Activated CD4-positive, alpha-beta T cell treated with anti-CD3 and anti-CD28 coated beads, Interleukin-2, amount 50 U/mL, for 1 hour (primary cell): ENCODE measurements around the gene CRCP.
A peak's percentile ranks its signal among the peaks of the same experiment; 100 is the strongest.
"Not testable (repeated sequence)": the region's sequence is repeated elsewhere in the genome, so short reads cannot be mapped to it uniquely, and the experiment has no call there.

Source experiments
- DNase-seq: peaks from one replicate; pipeline ENCODE4 v3.0.0-alpha.2; 2020

CRCP gene

DNA sequence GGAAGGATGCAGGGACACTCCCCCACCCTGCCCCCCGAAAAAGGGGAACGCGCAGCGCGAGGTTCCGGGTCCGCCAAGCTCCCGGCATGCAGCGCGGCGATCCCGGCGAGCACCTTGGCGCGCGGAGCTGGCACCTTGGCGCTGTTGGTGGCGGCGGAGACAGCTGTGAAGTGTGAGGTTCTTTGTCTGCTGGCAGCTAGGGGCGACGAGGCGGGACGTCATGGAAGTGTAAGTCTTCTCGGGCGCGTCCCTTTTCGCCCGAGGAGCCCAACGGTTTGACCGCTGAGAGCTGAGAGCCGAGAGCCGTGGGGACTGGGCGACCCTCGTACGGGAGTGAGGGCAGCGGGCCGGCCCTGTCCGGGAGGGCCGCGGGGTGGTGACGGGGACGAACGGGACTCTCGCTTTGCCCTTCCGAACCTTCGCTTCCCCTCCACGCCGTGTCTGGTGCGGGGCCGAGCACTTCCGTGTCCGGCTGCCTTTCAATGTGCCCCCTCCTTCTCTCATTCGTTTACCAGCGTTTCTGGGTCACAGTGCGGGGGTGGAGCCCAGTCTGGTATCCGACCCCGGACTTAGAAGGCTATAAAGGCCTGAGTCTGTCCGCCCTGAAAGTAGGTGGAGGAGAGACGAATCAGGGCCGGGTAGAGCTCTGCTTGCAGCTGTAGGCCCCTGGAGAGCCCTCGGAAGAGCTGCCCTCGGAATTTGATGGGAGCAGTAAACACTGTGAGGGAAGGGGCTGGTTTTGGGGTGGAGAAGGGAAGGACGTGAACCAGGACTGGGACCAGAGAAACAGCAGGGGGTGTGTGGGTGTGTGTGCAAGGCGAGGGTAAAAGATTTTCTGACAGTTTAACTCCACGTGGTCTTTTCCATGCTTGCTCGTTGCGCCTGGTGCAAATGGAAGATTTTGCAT, at the start of gene CRCP:
Gene CRCP (plus strand): TSS at position 105 of the 907 bp plus-strand sequence. CDS start 116 bp downstream, at position 221.
- DNase-seq, result peak; percentile 84

DNA sequence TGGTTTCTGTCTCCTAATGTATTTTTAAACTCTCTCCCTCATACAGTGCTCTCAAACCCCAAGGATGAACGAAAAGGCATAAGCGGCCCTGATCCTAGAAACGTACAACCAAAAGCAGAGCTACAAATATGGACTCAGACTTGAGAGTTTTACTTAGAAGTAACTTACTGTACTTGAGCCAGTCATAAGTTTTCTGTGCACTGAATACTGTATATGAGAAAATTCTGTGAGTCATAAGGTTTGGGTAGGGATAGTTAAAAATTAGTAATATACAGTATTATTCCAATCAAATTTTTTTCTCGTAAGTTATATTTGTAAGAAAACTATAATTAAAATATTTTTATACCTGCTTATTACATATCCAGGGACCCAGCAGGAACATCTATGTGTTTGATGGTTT, 44.9 kb upstream of the CRCP start:
- no peak for DNase-seq

DNA sequence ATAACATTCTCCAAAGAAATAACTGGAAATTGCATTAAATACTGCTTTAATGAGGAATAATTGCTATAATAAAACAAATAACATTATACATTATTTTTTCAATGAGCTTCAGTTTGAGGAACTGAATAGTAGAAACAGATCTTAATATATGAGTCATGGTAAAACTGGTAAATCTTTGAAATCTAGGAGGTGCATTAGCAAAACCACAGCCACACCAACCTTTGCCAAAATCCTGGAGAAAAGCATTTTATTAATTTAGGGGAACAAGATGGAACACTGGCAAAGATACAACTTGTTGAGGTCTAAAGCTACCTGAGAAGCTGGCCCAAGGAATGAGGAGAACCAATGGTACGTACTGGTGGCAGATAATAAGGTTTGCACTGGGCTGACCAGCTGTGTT, 44.4 kb upstream of the CRCP start:
- DNase-seq, result no peak

DNA sequence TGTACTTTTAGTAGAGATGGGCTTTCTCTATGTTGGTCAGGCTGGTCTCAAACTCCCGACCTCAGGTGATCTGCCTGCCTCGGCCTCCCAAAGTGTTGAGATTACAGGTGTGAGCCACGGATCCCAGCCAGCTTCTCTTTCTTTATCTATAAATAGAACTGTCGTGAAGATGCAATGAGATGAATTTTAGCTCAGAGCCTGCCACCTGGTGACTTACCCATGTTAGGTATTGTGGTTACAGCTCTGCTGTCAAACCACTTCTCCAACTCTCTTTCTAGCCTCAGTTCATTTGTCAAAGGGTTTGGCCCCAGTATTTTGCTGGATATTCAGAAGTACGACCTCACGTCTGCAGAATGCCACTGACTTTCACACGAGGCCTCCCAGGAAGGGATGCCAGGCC, 42.4 kb upstream of the CRCP start:
- DNase-seq, result not testable (repeated sequence)

DNA sequence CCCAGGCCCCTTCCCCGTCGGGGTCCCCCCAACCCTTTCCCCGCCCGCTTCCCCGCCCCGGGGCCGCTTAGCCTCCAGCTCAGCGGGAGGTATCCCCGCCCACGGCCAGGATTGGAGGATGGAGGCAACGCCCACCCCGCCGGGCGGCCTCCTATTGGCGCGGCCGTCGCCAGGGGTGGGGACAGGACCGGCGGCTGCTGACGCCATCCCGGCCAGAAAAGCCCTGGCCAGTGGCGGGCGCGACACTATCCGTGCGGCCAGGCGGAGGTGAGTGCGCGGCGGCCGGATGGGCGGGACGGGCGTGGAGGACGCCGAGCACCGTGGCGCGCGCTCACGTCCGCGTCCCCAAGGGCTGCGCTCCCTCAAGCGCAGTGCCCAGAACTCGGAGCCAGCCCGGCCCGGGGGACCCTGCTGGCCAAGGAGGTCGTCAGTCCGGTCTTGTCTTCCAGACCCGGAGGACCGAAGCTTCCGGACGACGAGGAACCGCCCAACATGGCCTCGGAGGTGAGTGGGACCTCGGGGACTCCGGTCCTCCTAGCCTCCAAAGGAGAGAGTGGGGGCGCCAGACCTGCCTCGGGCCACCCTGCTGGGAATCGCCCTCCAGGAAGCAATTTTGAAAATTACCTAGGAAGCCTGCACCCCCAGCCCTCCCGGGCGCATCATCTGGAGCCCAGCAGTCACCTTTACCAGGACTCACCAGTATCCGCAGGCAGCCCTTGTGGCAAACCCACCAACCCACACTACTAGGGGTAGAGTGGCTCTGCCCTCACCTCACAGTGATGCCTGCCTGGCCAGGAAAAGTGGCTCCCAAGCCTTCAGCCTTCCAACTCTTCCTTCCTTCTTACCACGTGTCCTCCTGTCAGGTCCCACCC, 38.8 kb upstream of the CRCP start, which contains the start of gene ASL:
Gene ASL (plus strand): TSS at position 230 of the 872 bp plus-strand sequence. CDS start 263 bp downstream, at position 493.
- DNase-seq, result peak; percentile 80

DNA sequence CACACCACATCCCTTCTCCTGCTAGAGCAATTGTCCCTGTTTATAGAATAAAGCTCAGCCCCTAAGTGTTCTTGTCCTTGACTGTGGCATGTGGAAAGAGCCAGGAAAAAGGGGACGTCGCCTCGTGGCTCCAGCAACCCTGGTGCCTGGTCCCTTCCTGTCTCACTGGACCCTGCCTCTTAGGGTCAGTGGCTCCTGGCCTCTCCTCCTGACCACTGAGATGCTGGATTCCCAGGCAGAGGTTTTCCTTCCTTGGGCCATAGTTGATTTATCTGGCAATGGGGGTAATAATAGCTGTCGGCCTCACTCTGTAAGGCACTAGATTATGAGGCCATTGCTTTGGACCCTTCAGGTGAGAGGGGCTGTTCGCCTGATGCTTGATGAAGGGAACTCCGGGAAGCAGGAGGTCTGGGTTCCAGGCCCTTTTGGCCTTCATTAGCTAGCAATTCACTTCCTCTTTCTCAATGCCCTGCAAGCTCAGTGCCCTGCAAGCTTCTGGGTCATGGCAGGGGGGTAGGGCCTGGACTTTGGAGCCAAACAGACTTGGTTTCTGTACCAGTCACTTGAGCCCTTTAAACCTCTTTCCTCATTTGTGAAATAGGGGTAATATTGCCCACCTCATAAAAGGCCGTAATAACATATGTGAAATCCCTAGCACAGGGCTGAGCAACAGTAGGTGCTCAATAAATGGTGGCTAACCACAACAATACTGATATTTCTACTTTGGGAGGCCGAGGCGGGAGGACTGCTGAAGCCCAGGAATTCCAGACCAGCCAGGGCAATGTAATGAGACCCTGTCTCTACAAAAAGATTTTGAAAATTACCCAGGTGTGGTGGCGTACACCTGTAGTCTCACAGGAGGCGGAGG, 38.0 kb upstream of the CRCP start:
- no peak for DNase-seq

DNA sequence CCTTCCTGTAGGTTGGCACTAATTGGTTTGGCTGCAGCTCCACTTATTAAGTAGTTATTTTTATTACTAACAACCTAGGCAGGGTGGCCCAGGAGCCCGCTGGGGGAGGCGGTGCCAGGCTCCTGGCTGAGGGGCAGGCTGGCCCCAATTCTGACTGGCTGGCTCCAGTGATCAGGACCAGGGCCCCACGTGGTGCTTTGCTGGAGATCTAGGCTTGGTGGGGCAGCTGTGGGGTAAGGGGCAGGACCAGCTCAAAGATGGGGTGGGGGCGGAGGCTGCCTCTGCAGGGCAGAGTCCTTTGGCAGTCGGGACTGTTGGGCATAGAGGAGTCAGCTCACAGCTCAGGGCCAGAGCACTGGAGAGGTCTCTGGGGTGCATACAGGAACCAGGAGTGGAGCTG, 36.6 kb upstream of the CRCP start:
- DNase-seq, result no peak

DNA sequence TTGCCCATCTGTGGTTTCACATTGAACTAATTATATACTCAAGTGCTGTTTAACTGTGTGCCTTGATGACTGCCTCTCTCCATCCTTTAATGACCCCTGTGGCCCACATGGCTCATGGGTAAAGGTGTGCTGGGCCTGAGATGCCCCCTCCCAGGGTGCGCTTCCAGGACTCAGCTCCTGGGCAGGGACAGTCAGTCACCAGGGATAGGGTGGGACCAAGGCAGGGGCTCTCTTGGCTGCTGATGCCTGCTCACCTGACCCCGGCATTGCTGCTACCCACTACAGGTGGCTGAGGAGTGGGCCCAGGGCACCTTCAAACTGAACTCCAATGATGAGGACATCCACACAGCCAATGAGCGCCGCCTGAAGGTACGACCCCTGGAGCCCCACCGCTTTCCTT, 32.6 kb upstream of the CRCP start:
- DNase-seq, result no peak

DNA sequence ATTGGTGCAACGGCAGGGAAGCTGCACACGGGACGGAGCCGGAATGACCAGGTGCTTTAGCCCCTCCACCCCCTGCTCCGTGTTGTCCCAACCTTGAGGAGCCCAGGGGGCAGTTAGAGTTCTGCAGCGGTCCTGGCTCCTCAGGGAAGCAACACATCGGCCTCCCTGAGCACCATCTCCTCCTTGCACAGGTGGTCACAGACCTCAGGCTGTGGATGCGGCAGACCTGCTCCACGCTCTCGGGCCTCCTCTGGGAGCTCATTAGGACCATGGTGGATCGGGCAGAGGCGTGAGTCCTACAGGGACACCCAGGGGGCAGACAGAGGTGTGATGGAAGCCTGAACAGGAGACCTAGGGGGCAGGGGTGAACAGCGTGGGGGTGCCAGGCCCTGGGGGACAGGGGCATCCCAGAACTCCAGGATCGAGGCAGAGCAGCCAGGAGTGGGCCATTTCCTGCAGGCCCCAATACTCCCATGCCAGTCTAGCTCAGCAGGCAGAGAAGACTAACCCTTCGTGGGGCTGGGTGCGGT, 31.7 kb upstream of the CRCP start:
- no peak for DNase-seq

DNA sequence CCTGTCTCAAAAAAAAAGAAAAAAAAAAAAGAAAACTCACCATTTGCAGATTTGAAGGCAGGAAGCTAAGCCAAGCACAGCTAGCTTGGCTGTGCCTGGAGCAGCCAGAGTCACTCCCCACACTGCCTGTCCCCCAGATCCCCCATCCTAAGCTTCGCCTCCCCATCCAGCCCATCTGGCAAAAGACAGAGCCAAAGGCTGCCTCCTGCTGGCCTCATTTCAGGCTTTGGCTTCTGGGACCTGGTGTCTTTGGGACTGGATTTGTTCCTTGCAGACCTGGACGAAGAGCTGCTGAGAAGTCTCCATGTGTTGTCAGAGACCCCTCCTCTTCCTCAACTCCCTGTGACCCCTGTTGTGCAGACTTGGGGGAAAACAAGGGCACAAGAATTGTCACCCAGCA, 31.0 kb upstream of the CRCP start:
- no peak for DNase-seq

DNA sequence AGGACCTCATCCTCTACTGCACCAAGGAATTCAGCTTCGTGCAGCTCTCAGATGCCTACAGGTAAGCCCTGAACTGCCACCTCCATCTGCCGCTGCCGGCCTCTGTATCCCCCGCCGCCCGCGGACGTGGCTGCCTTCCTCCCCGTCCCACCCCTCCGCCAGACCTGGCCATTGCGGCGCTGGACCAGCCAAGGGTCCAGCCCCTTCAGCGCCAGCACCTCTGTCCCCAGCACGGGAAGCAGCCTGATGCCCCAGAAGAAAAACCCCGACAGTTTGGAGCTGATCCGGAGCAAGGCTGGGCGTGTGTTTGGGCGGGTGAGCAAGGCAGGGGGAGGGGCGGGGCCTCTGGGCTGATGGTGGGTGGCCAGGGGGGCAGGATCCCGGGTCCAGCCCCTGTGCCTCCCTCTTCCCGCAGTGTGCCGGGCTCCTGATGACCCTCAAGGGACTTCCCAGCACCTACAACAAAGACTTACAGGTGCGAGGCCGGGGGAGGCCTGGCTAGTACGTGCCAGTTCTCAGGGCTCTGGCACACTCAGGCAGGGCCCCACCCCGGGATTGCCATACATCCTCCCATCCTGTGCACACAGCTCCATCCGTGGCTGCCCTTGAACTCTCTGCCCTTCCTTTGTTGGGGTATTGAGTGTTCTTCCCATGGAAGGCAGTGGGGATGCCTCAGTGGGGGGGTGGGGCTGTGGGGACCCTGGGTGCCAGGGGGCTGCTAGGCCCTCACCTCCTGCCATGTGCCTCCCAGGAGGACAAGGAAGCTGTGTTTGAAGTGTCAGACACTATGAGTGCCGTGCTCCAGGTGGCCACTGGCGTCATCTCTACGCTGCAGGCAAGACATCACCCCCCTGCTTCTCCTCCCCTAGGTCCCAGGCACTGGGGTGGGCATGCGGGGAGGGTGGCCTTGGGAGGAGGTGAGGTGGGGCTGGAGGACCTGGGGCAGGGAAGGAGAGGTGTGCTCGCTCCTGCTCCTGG, 25.5 kb upstream of the CRCP start:
- DNase-seq, result no peak

DNA sequence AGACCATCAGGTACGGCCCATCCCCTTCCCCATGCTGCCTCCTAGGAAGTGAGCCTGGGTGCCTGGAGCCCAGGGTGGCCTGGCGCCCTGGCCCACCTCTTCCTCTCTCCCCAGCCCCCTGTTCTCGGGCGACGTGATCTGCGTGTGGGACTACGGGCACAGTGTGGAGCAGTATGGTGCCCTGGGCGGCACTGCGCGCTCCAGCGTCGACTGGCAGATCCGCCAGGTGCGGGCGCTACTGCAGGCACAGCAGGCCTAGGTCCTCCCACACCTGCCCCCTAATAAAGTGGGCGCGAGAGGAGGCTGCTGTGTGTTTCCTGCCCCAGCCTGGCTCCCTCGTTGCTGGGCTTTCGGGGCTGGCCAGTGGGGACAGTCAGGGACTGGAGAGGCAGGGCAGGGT, 22.0 kb upstream of the CRCP start:
- no peak for DNase-seq

DNA sequence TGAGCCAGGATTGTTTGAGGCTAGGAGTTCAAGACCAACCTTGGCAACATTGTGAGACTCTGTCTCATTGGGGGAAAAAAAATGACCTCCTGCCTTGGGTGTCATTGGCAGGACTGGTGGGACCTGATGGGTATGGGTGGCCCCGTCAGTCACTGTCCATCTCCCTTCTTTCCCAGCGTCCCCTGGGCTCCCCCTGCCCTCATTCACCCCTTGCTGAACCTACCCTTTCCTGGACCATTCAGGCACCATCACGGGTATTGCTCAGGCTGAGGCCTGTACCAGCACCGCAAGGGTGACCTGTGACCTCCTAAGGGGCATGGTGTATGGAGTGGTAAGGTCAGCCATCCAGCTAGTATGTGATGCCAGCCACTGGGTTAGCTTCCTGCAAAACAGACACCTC, 19.6 kb upstream of the CRCP start:
- no peak for DNase-seq

DNA sequence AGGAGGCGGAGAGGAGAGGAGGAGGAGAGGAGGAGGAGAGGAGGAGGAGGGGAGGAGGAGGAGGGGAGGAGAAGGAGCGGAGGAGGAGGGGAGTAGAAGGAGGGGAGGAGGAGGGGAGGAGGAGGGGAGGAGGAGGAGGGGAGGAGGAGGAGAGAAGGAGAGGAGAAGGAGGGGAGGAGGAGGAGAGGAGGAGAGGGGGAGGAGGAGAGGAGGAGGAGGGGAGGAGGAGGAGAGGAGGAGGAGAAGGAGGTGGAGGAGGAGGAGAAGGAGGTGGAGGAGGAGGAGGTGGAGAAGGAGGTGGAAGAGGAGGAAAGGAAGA, 15.5 kb upstream of the CRCP start:
- no peak for DNase-seq

DNA sequence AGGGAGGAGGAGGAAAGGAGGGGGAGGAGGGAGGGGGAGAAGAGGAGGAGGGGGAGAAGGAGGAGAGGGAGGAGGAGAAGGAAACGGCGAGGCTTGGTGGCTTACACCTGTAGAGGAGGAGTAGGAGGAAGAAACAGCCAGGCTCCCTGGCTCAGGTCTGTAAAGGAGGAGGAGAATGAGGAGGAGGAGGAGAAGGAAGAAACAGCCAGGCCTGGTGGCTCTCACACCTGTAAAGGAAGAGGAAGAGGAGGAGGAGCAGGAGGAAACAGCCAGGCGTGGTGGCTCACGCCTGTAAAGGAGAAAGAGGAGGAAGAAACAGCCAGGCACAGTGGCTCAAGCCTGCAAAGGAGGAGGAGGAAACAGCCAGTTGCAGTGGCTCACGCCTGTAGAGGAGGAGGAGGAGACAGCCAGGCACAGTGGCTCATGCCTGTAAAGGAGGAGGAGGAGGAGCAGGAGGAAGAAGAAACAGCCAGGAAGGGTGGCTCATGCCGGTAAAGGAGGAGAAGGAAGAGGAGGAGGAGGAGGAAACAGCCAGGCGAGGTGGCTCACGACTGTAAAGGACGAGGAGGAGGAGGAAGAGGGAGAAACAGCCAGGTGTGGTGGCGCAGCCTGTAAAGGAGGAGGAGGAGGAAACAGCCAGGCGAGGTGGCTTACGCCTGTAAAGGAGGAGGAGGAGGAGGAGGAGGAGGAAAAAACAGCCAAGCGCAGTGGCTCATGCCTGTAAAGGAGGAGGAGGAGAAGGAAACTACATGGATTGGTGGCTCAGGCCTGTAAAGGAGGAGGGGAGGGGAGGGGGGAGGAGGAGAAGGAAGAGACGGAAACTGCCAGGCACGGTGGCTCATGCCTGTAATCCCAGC, 14.9 kb upstream of the CRCP start:
- peak; percentile 6 for DNase-seq

DNA sequence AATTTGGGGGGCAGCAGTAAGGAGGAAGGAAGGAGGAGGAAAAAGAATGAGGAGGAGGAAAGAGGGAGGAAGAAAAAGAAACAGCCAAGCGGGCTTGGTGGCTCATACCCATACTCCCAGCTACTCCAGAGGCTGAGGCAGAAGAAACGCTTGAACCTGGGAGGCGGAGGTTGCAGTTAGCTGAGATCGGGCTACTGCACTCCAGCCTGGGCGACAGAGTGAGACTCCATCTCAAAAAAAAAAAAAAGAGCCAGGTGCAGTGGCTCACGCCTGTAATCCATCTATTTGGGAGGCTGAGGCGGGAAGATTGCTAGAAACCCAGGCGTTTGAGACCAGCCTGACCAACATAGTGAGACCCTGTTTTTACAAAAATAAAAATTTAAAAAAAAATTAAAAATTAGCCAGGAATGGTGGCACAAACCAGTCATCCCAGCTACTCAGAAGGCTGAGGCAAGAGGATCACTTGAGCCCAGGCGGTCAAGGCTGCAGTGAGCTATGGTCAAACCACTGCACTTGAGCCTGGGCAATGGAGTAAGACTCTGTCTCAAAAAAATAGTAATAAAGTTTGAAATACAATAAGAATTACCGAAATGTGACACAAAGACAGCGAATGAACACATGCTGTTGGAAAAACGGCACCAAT, 14.1 kb upstream of the CRCP start:
- DNase-seq, result no peak

DNA sequence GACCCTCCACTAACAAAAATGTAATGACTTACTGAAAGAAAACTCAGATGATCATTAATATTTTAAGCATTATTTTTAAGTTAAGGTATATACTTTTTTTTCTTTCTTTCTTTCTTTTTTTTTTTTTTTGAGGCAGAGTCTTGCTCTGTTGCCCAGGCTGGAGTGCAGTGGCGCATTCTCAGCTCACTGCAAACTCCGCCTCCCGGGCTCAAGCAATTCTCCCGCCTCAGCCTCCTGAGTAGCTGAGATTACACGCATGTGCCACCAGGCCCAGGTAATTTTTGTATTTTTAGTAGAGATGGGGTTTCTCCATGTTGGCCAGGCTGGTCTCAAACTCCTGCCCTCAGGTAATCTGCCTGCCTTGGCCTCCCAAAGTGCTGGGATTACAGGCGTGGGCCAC, 12.5 kb upstream of the CRCP start:
- not testable (repeated sequence) for DNase-seq

DNA sequence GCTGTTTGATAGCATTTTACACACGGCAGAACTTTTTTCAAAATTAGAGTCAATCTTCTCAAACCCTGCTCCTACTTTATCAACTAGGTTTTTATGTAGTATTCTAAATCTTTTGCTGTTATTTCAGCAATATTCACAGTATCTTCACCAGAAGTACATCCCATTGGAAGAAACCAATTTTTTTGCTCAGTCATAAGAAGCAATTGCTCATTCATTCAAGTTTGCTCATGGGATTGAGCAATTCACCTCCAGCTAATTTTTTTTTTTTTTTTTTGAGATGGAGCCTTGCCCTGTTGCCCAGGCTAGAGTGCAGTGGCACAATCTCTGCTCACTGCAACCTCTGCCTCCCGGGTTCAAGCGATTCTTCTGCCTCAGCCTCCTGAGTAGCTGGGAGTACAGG, 10.7 kb upstream of the CRCP start:
- not testable (repeated sequence) for DNase-seq

DNA sequence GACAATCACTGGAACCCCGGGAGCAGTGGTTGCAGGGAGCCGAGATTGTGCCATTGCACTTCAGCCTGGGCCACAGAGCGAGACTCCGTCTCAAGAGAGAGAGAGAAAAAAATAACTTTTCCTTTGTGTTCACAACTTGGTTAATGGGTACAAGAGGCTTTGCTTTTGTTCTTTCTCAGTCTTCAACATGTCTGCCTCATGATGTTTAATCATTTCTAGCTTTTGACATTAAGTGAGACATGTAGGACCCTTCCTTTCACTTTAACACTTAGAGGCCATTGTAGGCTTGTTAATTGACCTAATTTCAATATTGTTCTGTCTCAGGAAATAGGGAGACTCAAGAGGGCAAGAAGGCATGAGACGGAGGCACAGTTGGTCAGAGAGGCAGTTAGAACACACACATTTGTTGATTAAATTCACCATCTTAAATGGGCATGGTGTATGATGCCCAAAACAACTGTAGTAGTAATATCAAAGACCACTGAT, 9.3 kb upstream of the CRCP start:
- no peak for DNase-seq

DNA sequence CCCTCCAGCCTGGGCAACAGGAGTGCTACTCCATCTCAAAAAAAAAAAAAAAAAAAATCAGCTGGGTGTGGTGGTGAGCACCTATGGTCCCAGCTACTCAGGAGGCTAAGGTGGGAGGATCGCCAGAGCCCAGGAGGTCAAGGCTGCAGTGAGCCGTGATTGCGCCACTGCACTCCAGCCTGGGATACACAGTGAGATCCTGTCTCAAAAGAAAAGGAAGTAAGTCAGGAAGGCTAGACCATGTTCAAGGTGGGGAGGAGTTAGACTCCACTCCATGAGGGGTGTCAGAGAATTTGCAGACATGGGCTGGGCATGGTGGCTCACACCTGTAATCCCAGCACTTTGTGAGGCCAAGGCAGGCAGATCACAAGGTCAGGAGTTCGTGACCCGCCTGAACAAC, 6.2 kb upstream of the CRCP start:
- not testable (repeated sequence) for DNase-seq
